Endodermal cell (in vitro differentiated cells): Measurements from ENCODE around the gene MAN2B1. TPM values are rescaled to one million over a fixed set of nuclear protein-coding genes. Genes with fewer than 3 reads are reported as not detected.
"Not testable (repeated sequence)": the region's sequence is repeated elsewhere in the genome, so short reads cannot be mapped to it uniquely, and the experiment has no call there.

Source experiments
- DNase-seq: peaks from one replicate; pipeline ENCODE4 v3.0.0-alpha.2; 2017
- H3K27ac ChIP-seq: 2 replicates; pipeline ENCODE4 v1.5.1; 2013; ENCODE audit warnings: mild to moderate bottlenecking, low read depth, low read length, moderate library complexity
- H3K27me3 ChIP-seq: 2 replicates; pipeline ENCODE4 v1.6.1; 2013; ENCODE audit warnings: mild to moderate bottlenecking, low read length, moderate library complexity; ENCODE audit not compliant: insufficient read depth, control insufficient read depth, poor library complexity, severe bottlenecking
- H3K36me3 ChIP-seq: 2 replicates; pipeline ENCODE4 v1.7.0; 2013; ENCODE audit warnings: mild to moderate bottlenecking, low read length, moderate library complexity; ENCODE audit not compliant: control insufficient read depth, insufficient read depth
- H3K4me1 ChIP-seq: one replicate; pipeline ENCODE4 v1.7.0; 2013; ENCODE audit warnings: low read length; ENCODE audit not compliant: control insufficient read depth, insufficient read depth
- H3K4me3 ChIP-seq: 2 replicates; pipeline ENCODE4 v1.5.1; 2013; ENCODE audit warnings: mild to moderate bottlenecking, low read length, moderate library complexity
- H3K9ac ChIP-seq: 2 replicates; pipeline ENCODE4 v1.6.1; 2013; ENCODE audit warnings: mild to moderate bottlenecking, low read length, moderate library complexity; ENCODE audit not compliant: poor library complexity, severe bottlenecking; ENCODE audit errors: extremely low read depth
- H3K9me3 ChIP-seq: 2 replicates; pipeline ENCODE4 v1.6.1; 2013; ENCODE audit warnings: mild to moderate bottlenecking, low read length, moderate library complexity; ENCODE audit not compliant: control insufficient read depth
- H3K27ac Mint-ChIP-seq: 2 replicates; pipeline ENCODE4 v1.8.0; 2020; ENCODE audit warnings: mixed read lengths
- H3K27me3 Mint-ChIP-seq: 2 replicates; pipeline ENCODE4 v1.8.0; 2021; ENCODE audit warnings: mild to moderate bottlenecking, mixed read lengths; ENCODE audit not compliant: insufficient read depth
- H3K36me3 Mint-ChIP-seq: 2 replicates; pipeline ENCODE4 v1.8.0; 2020; ENCODE audit warnings: low read depth, mixed read lengths
- H3K4me1 Mint-ChIP-seq: 2 replicates; pipeline ENCODE4 v1.8.0; 2020; ENCODE audit warnings: mixed read lengths
- H3K4me3 Mint-ChIP-seq: 2 replicates; pipeline ENCODE4 v1.8.0; 2020; ENCODE audit warnings: mild to moderate bottlenecking, moderate library complexity, mixed read lengths
- H3K9me3 Mint-ChIP-seq: 2 replicates; pipeline ENCODE4 v1.8.0; 2020; ENCODE audit warnings: mild to moderate bottlenecking, mixed read lengths
- CTCF ChIP-seq: fragments of 200-600 bp; sonication (generic); conservative IDR thresholded peaks from 2 replicates; pipeline ENCODE4 v1.5.0; 2021; ENCODE audit warnings: antibody characterized with exemption, mild to moderate bottlenecking
- WGBS, 2 experiments: methylation state at CpG; one replicate each; pipeline versions ENCODE4 v1.1.5 to v1.1.7; 2013; ENCODE audit warnings: missing lambda C conversion rate in 2 of 2, mixed read lengths in 1 of 2; ENCODE audit not compliant: insufficient coverage in 1 of 2, insufficient read length in 1 of 2; 5-methylcytosine and 5-hydroxymethylcytosine counted together
- total RNA-seq, 2 donors: library from RNA; stranded (reverse); fragmentation: NEBNext Ultra II Directional in 1 of 2; extraction: Animal tissue kit (Norgen Biotek cat#: 25700) in 1 of 2; gene quantifications; 2 replicates in 1 of 2; 3 replicates in 1 of 2; pipeline ENCODE4 v1.2.1, GENCODE V29; 2021

The MAN2B1 gene
- total RNA-seq, 2 donors from 2014 or later, result 101 to 113 TPM

- H3K27ac ChIP-seq, result peak overlapping the region; percentile 34
- no peaks in the 10 kb centered on the region for H3K9me3 ChIP-seq
- H3K27me3 ChIP-seq, result no peaks in the 10 kb centered on the region
- no peaks in the 10 kb centered on the region for H3K27me3 Mint-ChIP-seq
- H3K27ac Mint-ChIP-seq, result peak overlapping the region; percentile 90
- peaks cover 86% of the 10 kb centered on the region for H3K36me3 ChIP-seq
- peaks cover 2% of the 10 kb centered on the region for H3K4me1 Mint-ChIP-seq
- no peak overlapping the region for H3K4me3 Mint-ChIP-seq
- H3K4me3 ChIP-seq, result no peak overlapping the region
- no peaks in the 10 kb centered on the region for H3K4me1 ChIP-seq
- H3K9me3 Mint-ChIP-seq, result no peaks in the 10 kb centered on the region
- H3K9ac ChIP-seq, result peak overlapping the region; percentile 41
- WGBS, 2 experiments, result 58 to 80% methylated on average over 1 to 9 of the region's 9 CpGs
- DNase-seq, result peak; percentile 96
- peaks cover 69% of the 10 kb centered on the region for H3K36me3 Mint-ChIP-seq
- TF ChIP-seq CTCF, result no peak
Observed at GRCh38 chr19:12703046-12703445, 36.5 kb upstream of the MAN2B1 start.

GRCh38 chr19:12701596-12702282, 35.2 kb upstream of the MAN2B1 start:
- H3K36me3 Mint-ChIP-seq, result peaks cover 65% of the 10 kb centered on the region

GRCh38 chr19:12698138-12698537, 31.6 kb upstream of the MAN2B1 start:
- H3K27ac ChIP-seq, result no peak overlapping the region
- no peaks in the 10 kb centered on the region for H3K27me3 ChIP-seq
- H3K27me3 Mint-ChIP-seq, result no peaks in the 10 kb centered on the region
- H3K9me3 ChIP-seq, result no peaks in the 10 kb centered on the region
- peaks cover 2% of the 10 kb centered on the region for H3K4me1 Mint-ChIP-seq
- H3K4me3 Mint-ChIP-seq, result no peak overlapping the region
- H3K27ac Mint-ChIP-seq, result no peak overlapping the region
- H3K4me1 ChIP-seq, result no peaks in the 10 kb centered on the region
- TF ChIP-seq CTCF, result no peak
- no peak overlapping the region for H3K9ac ChIP-seq
- peaks cover 44% of the 10 kb centered on the region for H3K36me3 ChIP-seq
- WGBS, 2 experiments, result 94% methylated on average over 3 to 6 of the region's 6 CpGs
- H3K4me3 ChIP-seq, result no peak overlapping the region
- DNase-seq, result no peak
- peaks cover 38% of the 10 kb centered on the region for H3K36me3 Mint-ChIP-seq
- H3K9me3 Mint-ChIP-seq, result no peaks in the 10 kb centered on the region

More at GRCh38 chr19:12701596-12702282, 35.2 kb upstream of the MAN2B1 start:
- 97 to 99% methylated on average over 18 to 33 of the region's 33 CpGs for WGBS, 2 experiments
- DNase-seq, result no peak
- Mint-ChIP-seq H3K27me3 (no peaks in the 10 kb centered on the region), H3K4me3 (no peak overlapping the region), H3K4me1 (peaks cover 4% of the 10 kb centered on the region), H3K27ac (no peak overlapping the region), H3K9me3 (no peaks in the 10 kb centered on the region)
- H3K4me1 ChIP-seq, result no peaks in the 10 kb centered on the region
- no peaks in the 10 kb centered on the region for H3K27me3 ChIP-seq
- H3K36me3 ChIP-seq, result peaks cover 78% of the 10 kb centered on the region
- no peak overlapping the region for H3K9ac ChIP-seq
- TF ChIP-seq CTCF, result no peak
- H3K27ac ChIP-seq, result no peak overlapping the region
- no peak overlapping the region for H3K4me3 ChIP-seq
- no peaks in the 10 kb centered on the region for H3K9me3 ChIP-seq

- H3K9me3 Mint-ChIP-seq, H3K27me3 Mint-ChIP-seq, H3K4me1 ChIP-seq, H3K9ac ChIP-seq, H3K27ac ChIP-seq, H3K9me3 ChIP-seq, H3K4me1 Mint-ChIP-seq, H3K27ac Mint-ChIP-seq, H3K27me3 ChIP-seq, DNase-seq: not testable (repeated sequence)
- H3K4me3 ChIP-seq, result peak overlapping the region; percentile 91
- 96 to 98% methylated on average over 22 of the region's 22 CpGs for WGBS, 2 experiments
- Mint-ChIP-seq H3K36me3 (peaks cover 31% of the 10 kb centered on the region), H3K4me3 (peak overlapping the region; percentile 77)
- H3K36me3 ChIP-seq, result peaks cover 43% of the 10 kb centered on the region
Observed at GRCh38 chr19:12697425-12697824, 30.9 kb upstream of the MAN2B1 start.
